Lower lobe of right lung (tissue), 2 donors: ENCODE measurements around the gene FOXL1. TPM values are rescaled to one million over a fixed set of nuclear protein-coding genes. Genes with fewer than 3 reads are reported as not detected.

Experiments used
- ATAC-seq, 2 donors: fragments of 200-7000 bp; cut with Tn5 transposase; one replicate each; pipeline ENCODE4 v1.9.1; 2020 to 2022; ENCODE audit warnings: mild to moderate bottlenecking in 2 of 2, moderate library complexity in 2 of 2
- DNase-seq: peaks from one replicate; pipeline ENCODE4 v3.0.0-alpha.2; 2020
- H3K27ac ChIP-seq: fragments of 200-600 bp; one replicate; pipeline ENCODE4 v1.8.0; 2022
- H3K27me3 ChIP-seq: fragments of 200-600 bp; one replicate; pipeline ENCODE4 v1.8.0; 2022; ENCODE audit warnings: low read depth
- H3K36me3 ChIP-seq: fragments of 200-600 bp; one replicate; pipeline ENCODE4 v1.8.0; 2022; ENCODE audit warnings: mild to moderate bottlenecking
- H3K4me1 ChIP-seq: fragments of 200-600 bp; one replicate; pipeline ENCODE4 v1.8.0; 2022
- H3K4me3 ChIP-seq: fragments of 200-600 bp; one replicate; pipeline ENCODE4 v1.8.0; 2022; ENCODE audit warnings: mild to moderate bottlenecking
- H3K9me3 ChIP-seq: fragments of 200-600 bp; one replicate; pipeline ENCODE4 v1.8.0; 2022
- CTCF ChIP-seq: fragments of 200-600 bp; IDR thresholded peaks from one replicate; pipeline ENCODE4 v1.8.0; 2022; ENCODE audit warnings: antibody characterized with exemption, mild to moderate bottlenecking
- intact Hi-C: fragments of 100-400 bp; cut with DNase I; formaldehyde crosslinking; loops from one replicate; pipeline ENCODE4 v1.11.0; 2022
- total RNA-seq: library from RNA; stranded (reverse); fragmentation: NEBNext Ultra II Directional; extraction: Animal tissue kit (Norgen Biotek cat#: 25700); gene quantifications from one replicate; pipeline ENCODE4 v1.2.1, GENCODE V29; 2021
- donor health status: DM: no; HTN: yes; CAD: no; lungs with severe emphysema.

Gene FOXL1
- total RNA-seq, 1 donor from 2014 or later: 0.83 TPM

DNA sequence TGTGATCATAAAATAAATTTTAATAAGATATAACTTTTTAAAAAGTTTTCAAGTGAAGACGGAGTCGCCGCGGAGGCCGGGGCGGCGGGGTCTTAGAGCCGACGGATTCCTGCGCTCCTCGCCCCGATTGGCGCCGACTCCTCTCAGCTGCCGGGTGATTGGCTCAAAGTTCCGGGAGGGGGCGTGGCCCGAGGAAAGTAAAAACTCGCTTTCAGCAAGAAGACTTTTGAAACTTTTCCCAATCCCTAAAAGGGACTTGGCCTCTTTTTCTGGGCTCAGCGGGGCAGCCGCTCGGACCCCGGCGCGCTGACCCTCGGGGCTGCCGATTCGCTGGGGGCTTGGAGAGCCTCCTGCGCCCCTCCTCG lies 11.8 kb upstream of the FOXL1 start, which contains the start of gene FOXC2:
Gene FOXC2 (plus strand): TSS at position 229 of the 365 bp plus-strand sequence. CDS start 507 bp downstream, outside the sequence.
- no peak for TF ChIP-seq CTCF
- peak within 1 kb of the TSS; percentile 34 for H3K4me3 ChIP-seq
- no peaks in the 10 kb centered on the region for H3K36me3 ChIP-seq
- H3K4me1 ChIP-seq: peaks cover 9% of the 10 kb centered on the region
- ATAC-seq: no peak
- H3K9me3 ChIP-seq: no peaks in the 10 kb centered on the region
- peak; percentile 70 for DNase-seq
- H3K27ac ChIP-seq: peak within 1 kb of the TSS; percentile 24
- intact Hi-C loops: no loop called here
- peaks cover 77% of the 10 kb centered on the region for H3K27me3 ChIP-seq

DNA sequence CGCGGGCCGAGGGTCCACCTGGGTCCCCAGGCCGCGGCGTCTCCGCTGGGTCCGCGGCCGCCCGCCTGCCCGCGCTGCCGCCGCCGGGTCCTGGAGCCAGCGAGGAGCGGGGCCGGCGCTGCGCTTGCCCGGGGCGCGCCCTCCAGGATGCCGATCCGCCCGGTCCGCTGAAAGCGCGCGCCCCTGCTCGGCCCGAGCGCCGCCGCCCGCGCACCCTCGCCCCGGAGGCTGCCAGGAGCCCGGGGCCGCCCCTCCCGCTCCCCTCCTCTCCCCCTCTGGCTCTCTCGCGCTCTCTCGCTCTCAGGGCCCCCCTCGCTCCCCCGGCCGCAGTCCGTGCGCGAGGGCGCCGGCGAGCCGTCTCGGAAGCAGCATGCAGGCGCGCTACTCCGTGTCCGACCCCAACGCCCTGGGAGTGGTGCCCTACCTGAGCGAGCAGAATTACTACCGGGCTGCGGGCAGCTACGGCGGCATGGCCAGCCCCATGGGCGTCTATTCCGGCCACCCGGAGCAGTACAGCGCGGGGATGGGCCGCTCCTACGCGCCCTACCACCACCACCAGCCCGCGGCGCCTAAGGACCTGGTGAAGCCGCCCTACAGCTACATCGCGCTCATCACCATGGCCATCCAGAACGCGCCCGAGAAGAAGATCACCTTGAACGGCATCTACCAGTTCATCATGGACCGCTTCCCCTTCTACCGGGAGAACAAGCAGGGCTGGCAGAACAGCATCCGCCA lies 11.2 kb upstream of the FOXL1 start:
- no peaks in the 10 kb centered on the region for H3K36me3 ChIP-seq
- intact Hi-C loops: no loop called here
- no peaks in the 10 kb centered on the region for H3K9me3 ChIP-seq
- no peak for ATAC-seq
- no peak for DNase-seq
- H3K4me1 ChIP-seq: peaks cover 9% of the 10 kb centered on the region
- H3K27ac ChIP-seq: peak overlapping the region; percentile 24
- H3K4me3 ChIP-seq: peak overlapping the region; percentile 34
- TF ChIP-seq CTCF: no peak
- peaks cover 82% of the 10 kb centered on the region for H3K27me3 ChIP-seq

GRCh38 chr16:86567701-86568581 lies 10.4 kb upstream of the FOXL1 start:
- DNase-seq: no peak
- Histone ChIP-seq H3K27me3 (peaks cover 91% of the 10 kb centered on the region), H3K4me1 (peaks cover 9% of the 10 kb centered on the region), H3K36me3 (no peaks in the 10 kb centered on the region), H3K27ac (no peak overlapping the region), H3K9me3 (no peaks in the 10 kb centered on the region), H3K4me3 (peak overlapping the region; percentile 34)
- intact Hi-C loops: no loop called here
- no peak for TF ChIP-seq CTCF
- no peak for ATAC-seq

GRCh38 chr16:86568677-86569623 lies 9.4 kb upstream of the FOXL1 start:
- no peak for TF ChIP-seq CTCF
- H3K4me1 ChIP-seq: peaks cover 7% of the 10 kb centered on the region
- H3K27me3 ChIP-seq: peaks cover 100% of the 10 kb centered on the region
- no peaks in the 10 kb centered on the region for H3K36me3 ChIP-seq
- ATAC-seq (no peak), DNase-seq (no peak)
- H3K4me3 ChIP-seq: peak overlapping the region; percentile 27
- H3K9me3 ChIP-seq: no peaks in the 10 kb centered on the region
- no peak overlapping the region for H3K27ac ChIP-seq
- intact Hi-C loops: no loop called here
